GM10266 (cell line): ENCODE measurements around the gene GYG1.
A peak's percentile ranks its signal among the peaks of the same experiment; 100 is the strongest.

Experiments used
- DNase-seq: peaks from one replicate; pipeline ENCODE4 v3.0.0; 2012; ENCODE audit errors: extremely low spot score
- TF ChIP-seq, protein P1 (sequence below): IDR thresholded peaks from 2 replicates; pipeline ENCODE4 v1.5.1; 2012; ENCODE audit warnings: mild to moderate bottlenecking, low read depth; ENCODE audit not compliant: control insufficient read depth, insufficient read depth; ENCODE audit errors: missing control alignments

Gene GYG1

DNA sequence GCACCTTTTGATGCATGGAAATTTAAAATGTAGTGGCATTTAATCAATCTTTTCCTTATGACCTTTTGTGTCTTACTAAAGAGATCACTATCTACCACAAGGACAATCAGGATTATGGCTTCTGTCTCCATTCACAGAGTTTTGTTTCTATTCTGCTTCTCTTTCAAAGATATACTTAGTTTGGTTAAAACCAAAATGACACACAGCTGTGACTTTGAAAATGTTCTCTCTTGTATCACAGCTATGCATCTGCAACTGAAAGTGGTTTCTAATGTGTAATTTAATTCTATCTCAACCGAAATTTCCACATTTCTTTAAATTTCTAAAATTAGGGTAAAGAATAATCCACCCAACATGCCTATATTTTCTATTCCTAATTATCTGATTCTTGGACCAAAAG, 67.3 kb downstream of the GYG1 start:
- TF ChIP-seq, protein P1, sequence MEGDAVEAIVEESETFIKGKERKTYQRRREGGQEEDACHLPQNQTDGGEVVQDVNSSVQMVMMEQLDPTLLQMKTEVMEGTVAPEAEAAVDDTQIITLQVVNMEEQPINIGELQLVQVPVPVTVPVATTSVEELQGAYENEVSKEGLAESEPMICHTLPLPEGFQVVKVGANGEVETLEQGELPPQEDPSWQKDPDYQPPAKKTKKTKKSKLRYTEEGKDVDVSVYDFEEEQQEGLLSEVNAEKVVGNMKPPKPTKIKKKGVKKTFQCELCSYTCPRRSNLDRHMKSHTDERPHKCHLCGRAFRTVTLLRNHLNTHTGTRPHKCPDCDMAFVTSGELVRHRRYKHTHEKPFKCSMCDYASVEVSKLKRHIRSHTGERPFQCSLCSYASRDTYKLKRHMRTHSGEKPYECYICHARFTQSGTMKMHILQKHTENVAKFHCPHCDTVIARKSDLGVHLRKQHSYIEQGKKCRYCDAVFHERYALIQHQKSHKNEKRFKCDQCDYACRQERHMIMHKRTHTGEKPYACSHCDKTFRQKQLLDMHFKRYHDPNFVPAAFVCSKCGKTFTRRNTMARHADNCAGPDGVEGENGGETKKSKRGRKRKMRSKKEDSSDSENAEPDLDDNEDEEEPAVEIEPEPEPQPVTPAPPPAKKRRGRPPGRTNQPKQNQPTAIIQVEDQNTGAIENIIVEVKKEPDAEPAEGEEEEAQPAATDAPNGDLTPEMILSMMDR: no peak
- DNase-seq: peak; percentile 19

DNA sequence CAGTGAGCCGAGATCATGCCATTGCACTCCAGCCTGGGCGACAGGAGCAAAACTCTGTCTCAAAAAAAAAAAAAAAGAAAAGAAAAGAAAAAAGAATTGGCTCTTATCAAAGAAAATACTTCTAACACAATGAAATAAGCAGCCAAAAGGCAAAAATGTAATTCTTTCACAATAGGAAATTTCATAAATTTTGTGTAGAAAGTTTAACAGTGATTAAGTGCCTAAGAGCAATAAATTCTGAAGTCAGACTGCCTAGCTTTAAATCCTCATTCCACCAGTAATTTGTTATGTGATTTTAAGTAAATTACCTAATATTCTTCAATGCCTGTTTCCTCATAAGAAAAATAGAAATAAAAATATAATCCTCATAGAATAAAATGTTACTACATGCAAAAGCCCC, 70.4 kb downstream of the GYG1 start:
- TF ChIP-seq, protein P1: no peak
- no peak for DNase-seq

DNA sequence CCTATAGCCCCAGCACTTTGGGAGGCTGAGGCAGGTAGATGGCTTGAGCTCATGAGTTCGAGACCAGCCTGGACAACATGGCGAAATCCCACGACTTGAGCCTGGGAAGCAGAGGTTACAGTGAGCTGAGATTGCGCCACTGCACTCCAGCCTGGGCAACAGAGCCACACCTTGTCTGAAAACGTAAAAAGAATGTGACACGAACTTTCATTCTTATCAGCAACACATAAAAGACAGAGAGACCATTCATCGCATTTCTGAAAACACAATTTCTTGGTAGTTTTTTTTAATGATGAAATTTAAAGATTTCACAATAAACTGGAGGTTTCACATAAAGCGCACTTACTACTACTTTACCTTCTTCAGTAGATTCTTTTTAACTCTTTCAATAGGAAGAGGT, 76.5 kb downstream of the GYG1 start:
- DNase-seq: no peak
- TF ChIP-seq, protein P1: no peak
